Stimulated activated CD4-positive, alpha-beta T cell treated with anti-CD3 and anti-CD28 coated beads, Interleukin-4, amount 100 ng/mL, for 48 hours (primary cell): ENCODE measurements around the gene RAVER1.
"Not testable (repeated sequence)": the region's sequence is repeated elsewhere in the genome, so short reads cannot be mapped to it uniquely, and the experiment has no call there.

Experiments used
- DNase-seq, 2 donors: peaks; one replicate each; pipeline ENCODE4 v3.0.0-alpha.2; 2020; ENCODE audit warnings: low read depth in 2 of 2

The RAVER1 gene, protein sequence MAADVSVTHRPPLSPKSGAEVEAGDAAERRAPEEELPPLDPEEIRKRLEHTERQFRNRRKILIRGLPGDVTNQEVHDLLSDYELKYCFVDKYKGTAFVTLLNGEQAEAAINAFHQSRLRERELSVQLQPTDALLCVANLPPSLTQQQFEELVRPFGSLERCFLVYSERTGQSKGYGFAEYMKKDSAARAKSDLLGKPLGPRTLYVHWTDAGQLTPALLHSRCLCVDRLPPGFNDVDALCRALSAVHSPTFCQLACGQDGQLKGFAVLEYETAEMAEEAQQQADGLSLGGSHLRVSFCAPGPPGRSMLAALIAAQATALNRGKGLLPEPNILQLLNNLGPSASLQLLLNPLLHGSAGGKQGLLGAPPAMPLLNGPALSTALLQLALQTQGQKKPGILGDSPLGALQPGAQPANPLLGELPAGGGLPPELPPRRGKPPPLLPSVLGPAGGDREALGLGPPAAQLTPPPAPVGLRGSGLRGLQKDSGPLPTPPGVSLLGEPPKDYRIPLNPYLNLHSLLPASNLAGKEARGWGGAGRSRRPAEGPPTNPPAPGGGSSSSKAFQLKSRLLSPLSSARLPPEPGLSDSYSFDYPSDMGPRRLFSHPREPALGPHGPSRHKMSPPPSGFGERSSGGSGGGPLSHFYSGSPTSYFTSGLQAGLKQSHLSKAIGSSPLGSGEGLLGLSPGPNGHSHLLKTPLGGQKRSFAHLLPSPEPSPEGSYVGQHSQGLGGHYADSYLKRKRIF

DNA sequence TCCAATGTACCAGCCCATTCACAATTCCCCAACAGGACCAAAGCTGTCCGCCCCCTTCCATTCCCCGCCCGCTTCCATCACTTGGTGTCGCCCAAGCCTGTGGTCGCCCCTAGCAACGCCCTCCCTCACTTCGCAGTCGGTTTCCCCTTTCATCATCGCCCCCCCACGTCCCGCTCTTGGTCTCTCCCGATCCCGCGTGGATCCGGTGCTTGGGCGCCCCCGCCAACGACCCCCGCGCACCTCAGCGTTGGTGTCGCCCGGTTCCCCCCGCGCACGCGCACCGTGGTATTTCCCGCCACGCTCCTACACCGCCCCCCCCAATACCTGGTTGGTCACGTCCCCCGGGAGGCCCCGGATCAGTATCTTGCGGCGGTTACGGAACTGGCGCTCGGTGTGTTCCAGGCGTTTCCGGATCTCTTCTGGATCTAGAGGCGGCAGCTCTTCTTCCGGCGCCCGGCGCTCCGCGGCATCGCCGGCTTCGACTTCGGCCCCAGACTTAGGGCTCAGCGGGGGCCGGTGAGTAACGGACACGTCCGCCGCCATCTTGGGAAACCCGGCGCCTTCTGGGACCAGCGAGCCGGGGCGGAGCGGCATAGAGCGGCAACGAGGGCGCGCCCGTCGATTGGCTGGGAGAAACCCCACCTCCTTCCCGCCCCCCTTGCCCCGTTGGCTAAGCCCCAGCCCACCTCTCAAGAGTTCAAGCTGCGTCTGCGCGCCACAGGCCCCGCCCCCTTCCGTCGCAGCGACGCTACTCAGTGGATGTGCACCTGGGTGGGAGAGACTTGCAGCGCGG is at the start of gene RAVER1:
TSS of gene RAVER1 (minus strand) at position 565 of the 793 bp plus-strand sequence. CDS start at position 543, 22 bp downstream.
- peak; percentile 98 to 99 for DNase-seq

DNA sequence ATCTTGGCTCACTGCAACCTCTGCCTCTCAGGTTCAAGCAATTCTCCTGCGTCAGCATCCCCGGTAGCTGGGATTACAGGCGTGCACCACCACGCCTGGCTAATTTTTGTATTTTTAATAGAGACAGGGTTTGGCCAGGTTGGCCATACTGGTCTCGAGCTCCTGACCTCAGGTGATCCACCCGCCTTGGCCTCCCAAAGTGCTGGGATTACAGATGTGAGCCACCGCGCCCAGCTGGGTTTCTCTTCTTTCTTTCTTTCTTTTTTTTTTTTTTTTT is 49.8 kb upstream of the RAVER1 start:
- DNase-seq = not testable (repeated sequence)

DNA sequence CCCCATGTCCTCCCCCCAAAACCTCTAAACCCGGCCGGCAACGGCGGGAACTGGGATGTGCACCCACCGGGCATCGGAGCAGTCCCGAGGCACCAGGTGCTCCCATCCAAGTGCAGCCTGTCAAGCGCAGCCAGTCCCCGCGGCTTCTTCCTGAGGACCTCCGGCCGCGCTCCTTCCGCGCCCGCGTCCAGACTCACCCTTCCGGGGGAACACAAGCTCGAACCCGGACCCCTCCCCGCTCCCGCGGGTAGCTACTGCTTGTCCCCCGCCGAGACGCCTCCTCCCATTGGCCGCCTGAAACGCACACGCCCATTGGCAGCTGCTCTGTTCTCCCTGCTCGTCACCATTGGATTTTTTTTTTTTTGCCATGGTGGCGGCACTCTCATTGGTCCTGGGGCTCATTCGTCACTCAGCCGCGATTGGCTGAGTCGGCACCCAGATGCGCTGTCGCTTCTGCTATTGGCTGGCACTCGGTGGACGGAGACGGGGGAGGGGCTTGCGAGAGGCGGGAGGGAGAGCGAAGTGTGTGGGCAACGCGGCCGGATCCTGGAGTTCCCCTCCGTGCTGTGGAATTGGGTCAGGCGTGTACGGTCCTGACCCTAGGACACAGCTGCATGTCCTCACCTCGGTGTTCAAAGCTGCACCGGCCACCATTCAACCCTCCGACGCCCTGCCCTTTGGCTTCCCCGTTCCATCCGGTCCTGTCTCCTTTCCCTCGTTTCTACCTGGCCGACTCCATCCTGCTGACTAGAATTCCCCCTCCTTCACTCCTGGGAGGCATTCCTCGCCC is 47.2 kb upstream of the RAVER1 start, which contains the start of gene TYK2:
TSS of gene TYK2 (minus strand) at position 260 of the 790 bp plus-strand sequence. CDS start 2,166 bp downstream, outside the sequence.
- DNase-seq = peak; percentile 94 to 97

DNA sequence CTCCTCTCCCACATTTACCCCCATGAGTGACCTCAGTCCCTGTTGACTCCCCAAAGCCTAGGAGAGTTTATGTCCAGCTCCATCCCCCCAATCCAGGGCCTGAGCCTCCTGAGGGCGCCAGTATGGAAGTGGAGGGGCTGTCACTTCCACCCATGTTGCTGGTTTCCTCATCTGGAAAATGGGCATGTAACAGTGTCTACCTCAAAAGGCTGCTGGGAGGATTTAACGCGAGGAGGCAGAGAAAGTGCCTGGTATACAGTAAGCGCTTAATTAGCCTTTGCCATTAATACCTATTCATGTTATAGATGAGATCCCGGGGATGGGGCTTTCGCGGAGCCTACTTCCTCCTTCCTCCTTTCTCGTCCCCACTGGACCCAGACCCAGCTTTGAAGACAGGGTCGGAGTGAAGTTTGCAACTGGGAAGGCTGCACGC is 46.6 kb upstream of the RAVER1 start:
- no peak for DNase-seq

DNA sequence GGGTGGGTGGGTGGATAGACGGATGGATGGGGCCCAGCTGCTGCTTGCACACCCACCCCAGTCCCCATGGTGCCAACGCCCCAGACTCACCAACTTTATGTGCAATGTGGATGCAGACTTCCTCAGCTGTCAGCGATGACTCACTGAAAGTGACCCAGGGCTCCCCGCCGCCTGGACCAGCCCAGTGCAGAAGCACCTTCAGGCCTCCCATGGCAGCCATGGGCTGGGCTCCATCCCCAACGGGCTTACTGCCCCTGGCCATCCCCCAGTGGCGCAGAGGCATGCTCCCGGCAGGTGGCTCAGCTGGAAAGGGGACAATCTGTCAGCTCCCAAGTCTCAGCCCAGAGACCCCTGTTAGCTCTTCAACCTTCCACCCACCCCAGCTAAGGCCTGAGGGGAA is 44.8 kb upstream of the RAVER1 start:
- DNase-seq = no peak

DNA sequence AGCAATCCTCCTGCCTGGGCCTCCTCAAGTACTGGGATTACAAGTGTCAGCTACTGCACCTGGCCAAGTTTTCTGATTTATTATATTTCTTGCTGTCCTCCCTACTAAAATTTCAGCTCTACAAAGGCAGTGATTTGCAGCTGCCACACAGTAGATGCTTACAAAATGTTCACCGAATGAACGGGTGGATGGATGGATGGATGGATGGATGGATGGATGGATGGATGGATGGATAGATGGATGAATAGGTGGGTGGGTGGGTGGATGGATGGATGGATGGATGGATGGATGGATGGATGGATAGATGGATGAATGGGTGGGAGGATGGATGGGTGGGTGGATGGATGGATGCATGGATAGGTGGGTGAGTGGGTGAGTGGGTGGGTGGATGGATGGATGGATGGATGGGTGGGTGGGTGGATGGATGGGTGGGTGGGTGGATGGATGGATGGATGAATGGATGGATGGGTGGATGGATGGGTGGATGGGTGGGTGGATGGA is 43.9 kb upstream of the RAVER1 start:
- DNase-seq = not testable (repeated sequence)

DNA sequence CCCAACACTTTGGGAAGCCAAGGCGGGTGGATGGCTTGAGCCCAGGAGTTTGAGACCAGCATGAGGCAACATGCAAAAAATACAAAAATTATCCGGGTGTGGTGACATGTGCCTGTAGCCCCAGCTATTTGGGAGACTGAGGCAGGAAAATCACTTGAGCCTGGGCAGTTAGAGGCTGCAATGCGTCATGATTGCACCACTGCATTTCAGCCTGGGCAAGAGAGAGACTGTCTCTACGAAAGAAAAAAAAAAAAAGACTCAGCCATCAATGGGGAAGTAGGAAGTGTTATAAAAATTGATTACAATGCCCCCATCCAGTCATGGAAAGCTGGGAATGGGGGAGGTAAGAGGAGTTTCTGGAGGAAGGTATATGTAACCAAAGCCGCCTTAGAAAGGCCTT is 41.6 kb upstream of the RAVER1 start:
- DNase-seq = no peak

DNA sequence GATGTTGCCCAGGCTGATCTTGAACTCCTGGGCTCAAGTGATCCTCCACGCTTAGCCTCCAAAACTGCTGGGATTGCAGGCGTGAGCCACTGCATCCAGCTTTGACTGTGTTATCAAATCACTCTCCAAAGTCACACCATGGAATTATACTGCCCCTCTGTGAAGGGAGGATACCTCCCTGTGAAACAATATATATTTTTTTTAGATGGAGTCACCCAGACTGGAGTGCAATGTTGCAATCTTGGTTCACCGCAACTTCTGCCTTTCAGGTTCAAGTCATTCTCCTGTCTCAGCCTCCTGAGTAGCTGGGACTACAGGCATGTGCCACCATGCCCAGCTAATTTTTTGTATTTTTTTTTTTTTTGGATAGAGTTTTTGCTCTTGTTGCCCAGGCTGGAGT is 39.4 kb upstream of the RAVER1 start:
- DNase-seq = no peak

DNA sequence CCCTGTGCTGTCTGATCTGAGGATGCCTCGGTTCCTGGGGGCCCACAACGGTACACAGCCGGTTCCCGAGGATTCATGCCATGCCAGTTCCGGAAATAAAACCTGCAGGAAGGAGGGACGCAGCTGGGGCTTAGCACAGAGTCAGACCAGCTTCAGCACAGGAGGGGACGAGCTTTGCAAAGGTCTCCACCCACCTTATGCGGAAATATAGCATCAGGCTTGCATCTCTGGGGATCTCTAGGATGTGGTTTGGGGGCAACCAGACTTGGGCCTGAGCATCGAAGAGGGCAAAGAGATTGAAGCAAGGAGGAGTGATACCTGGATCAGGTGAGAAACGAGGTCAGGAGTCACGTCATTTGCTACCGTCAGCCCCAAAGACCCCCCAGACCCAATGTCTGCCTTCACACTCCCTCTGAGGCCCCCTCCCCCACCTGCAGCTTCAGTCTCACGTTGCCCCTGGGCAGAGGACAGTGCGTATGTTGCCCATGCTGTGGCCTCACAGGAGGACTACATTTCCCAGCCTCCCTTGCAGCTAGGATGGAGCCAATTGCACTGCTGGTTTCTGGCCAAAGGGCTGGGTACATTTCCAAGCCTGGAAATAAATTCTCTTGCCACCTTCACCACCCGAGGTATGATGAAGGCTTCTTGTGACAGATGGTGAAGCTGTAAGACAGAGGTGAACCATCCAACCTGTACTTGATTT is 34.9 kb upstream of the RAVER1 start:
- DNase-seq = no peak

DNA sequence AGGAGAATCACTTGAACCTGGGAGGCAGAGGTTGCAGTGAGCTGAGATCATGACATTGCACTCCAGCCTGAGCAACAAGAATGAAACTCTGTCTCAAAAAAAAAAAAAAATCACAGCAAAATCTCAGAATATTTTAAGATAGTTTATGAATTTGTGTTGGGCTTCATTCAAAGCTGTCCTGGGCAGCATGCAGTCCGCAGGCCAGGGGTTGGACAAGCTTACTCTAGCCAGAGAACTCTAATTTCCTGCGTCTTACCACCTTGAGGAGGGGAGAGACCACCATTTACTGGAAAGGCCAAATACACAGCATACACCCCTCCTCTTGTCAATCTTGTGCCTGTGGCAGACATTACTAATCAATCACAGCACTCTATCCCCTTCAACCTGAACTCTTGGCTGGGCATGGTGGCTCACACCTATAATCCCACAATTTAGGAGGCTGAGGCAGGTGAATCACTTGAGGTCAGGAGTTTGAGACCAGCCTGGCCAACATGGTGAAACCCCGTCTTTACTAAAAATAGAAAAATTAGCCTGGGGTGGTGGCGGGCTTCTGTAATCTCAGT is 33.7 kb upstream of the RAVER1 start:
- not testable (repeated sequence) for DNase-seq

DNA sequence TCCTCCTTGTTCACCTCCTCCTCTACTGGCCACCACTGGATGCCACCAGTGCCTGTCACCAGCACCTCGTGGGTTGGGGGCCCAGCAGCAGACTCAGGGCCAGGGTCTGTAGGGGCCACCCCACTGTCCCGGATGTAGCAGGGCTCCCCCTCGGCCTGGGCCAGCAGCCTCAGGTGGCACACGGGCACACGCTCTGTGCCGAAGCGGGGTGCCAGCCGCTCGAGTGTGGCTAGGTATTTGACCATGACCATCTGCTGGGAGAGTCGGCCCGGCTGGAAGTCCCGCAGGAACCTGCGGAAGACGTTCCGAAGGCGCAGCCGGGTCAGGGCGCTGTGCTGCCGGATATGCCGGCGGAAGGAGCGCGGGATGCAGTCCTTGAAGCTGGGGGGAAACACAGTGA is 32.2 kb upstream of the RAVER1 start:
- DNase-seq = no peak

DNA sequence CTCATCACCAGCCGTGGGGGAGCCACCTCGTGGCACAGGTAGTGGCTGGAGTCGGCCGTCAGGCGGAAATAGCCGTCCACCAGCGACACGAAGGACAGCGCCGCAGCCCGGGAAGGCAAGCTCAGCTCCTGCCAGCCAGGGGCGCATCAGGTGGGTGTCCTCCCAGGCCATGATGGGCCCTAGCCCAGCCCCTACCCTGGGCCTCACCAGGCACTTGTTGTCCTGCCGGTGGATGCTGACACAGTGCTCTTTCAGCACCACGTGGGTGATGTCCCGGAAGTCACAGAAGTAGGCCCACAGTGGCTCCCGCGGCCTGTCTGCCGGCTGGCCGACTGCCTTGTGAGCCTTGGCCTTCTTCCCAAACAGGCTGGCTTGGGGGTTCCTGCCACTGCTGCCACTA is 31.3 kb upstream of the RAVER1 start:
- no peak for DNase-seq

DNA sequence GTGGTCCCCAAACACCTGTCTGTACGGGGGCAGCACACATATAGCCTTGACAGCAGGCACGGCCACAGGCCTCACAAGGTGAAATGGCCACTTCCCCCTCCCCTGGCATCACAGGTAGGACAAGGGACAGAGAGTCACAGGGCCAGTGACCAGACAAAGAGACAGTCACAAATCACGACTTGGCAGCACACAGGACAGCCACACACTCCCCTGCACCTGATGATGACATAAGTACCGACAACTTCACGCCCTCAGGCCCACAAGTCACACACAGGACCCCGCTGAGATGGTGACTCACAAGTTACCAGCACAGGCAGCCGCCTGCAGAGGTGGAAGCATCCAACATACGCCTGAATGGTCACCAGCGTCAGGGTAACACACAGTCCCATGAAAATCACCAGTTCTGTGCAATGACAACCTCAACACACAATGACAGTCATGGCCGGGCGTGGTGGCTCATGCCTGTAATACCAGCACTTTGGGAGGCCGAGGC is 30.5 kb upstream of the RAVER1 start:
- DNase-seq = no peak

DNA sequence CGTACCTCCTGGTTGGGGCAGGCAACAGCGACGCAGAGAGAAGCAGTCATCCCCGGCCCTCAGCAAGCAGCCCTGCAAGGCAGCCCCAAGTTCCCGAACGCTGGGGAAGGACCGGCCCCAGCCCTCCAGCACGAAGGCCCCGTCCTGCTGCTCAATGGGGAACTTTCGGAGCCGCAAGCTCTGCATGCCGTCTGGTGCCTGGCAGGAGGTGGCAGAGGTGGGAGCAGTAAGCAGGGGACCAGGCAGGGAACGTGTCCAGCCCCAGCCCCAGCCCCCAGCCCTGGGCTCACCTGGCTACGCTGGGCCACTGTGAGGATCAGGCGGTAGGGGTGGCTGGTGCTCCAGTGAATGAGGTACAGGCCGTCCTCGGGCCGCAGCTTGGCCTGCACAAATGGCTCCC is 28.9 kb upstream of the RAVER1 start:
- DNase-seq = no peak

DNA sequence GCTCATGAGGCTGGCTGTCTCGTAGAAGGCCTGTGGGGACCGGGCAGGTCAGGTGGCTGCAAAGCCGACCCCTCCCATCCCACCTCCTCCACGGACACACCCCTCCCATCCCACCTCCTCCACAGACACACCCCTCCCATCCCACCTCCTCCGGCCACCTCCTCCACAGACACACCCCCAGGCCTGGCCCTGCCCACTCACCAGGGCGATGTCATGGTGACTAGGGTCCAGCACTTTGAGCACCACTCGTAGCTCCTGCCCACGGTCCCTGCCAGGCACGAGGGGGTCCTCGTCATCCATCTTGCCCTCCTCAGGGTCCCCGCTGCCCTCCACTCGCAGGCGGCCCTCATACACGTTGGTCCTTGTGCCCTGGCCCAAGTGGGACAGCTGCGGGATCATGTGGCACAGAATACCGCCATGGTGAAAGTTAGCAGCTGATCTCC is 28.3 kb upstream of the RAVER1 start:
- DNase-seq = no peak

DNA sequence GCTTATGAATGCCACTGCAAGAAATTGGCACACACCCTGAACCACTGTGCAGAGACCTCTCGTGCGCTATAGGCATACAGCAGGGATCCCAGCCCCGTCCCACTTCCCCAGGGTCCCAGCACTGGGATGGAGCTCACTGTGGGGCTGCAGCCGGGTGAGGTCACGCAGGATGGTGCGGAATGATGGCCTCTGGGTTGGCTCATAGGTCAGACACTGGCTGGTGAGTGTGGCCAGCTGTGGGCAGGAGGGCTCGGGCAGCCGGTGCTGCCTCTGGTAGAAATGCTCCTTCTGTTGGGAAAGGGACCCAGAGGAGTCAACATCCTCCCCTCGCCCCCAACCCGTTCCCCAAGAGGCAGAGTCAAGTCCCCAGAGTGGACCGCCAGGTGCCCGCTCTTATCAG is 23.1 kb upstream of the RAVER1 start:
- no peak for DNase-seq

DNA sequence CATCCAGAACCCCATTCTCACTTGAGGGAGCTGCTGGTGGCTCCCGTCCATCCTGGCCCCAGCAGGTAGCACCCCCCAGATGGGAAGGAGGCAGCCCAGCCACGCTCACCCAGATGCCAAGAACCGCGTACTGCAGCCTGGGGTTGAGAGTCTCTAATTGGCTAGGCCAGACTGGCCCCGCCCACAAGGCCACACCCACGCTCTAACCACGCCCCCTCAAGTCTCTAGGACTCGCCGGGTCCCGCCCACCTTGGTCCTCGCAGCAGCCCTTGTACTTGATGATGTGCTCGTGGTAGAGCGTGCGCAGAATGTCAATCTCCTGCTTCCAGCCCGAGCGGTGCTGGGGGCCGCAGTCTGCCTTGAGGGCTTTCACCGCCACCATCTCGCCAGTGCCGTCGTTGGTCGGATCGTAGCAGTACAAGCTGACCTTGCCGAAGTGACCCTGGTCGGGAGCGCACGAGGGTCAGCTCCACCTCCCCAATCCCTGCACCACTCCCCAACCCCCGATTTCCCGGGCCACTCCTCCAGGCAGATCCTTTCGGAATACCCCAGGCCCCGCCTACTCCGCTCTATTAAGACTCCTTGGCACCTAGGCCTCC is 20.6 kb upstream of the RAVER1 start:
- peak; percentile 51 to 68 for DNase-seq

DNA sequence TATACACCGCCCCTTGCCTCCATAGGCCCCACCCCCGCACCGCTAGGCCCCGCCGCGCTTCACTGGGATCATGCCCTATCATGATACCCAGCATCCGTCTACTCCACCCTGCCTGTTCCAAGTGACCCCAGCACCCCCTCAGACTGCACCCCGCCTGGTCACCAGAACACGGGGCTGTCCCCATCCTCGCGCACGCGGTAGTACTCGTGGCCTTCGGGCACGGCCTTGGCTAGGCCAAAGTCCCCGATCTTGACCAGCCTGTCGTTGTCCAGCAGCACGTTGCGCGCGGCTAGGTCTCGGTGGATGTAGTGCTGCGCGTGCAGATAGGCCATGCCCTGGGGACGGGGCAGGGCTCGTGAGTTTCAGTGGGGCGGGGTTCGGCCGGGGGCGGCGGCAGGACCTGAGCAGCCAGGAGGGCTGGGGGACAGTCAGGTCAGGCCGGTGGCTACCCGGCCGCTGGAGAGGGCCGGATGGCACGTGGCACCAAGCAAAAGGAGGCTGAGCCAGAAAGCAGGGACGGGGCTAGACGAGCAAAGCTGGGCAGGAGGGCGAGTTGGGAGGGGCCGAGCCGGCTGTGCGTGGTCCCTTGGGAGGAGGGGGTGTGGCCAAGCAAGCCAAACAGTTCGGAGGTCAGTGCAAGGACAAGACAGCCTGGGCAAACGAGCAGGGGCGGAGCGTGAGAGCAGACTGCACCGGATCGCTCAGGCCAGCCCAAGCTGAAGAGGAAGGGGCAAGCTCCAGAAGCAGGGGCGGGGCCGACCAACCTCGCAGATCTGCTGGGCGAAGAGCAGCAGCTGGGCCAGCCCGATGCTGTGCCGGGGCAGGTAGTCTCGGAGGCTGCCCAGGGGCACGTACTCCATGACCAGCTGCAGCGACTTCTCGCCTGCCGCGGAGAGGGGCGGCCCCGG is 19.7 kb upstream of the RAVER1 start:
- DNase-seq = no peak

DNA sequence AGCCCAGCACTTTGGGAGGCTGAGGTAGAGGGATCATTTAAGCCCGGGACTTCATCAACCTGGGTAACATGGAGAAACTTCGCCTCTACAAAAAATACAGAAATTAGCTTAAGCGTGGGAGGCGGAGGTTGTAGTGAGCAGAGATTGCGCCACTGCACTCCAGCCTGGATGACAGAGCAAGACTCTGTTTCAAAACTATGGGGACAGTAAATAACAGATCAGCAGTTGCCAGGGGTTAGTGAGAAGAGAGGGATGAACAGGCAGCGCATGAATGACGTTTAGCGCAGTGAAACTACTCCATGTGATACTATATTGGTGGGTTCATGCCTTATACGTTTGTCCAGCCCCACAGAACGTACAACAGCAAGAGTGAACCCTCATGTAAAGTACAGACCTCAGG is 13.2 kb upstream of the RAVER1 start:
- DNase-seq = no peak
